GM19463 (cell line): ENCODE data around the gene MCUR1.

ENCODE experiments used
- ATAC-seq: cut with Tn5 transposase; IDR thresholded peaks from one replicate; pipeline ENCODE4 v1.9.1; 2021; ENCODE audit warnings: mild to moderate bottlenecking, moderate library complexity; ENCODE audit not compliant: unreplicated experiment

Gene MCUR1

DNA sequence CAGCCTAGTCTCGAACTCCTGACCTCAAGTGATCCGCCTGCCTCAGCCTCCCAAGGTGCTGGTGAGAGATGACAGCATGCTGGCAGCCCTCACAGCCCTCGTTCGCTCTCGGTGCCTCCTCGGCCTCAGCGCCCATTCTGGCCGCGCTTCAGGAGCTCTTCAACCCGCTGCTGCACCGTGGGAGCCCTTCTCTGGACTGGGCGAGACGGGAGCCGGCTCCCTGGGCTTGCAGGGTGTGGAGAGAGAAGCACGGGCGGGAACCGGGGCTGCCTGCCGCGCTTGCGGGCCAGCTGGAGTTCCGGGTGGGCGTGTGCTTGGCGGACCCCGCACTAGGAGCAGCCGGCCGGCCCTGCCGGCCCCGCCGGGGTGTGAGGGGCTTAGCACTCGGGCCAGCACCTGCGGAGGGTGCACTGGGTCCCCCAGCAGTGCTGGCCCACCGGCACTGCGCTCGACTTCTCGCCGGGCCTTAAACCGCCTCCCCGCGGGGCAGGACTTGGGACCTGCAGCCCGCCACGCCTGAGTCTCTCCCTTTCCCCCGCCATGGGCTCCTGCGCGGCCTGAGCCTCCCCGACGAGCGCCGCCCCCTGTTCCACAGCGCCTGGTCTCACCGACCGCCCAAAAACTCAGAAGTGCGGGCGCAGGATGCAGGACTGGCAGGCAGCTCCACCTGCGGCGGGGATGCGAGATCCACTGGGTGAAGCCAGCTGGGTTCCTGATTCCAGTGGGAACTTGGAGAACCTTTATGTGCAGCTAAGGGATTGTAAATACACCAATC, 71.2 kb downstream of the MCUR1 start:
- ATAC-seq: no peak

- ATAC-seq: no peak
Measured at GRCh38 chr6:13741365-13741764, 73.0 kb downstream of the MCUR1 start.
